NCI-H524 treated with DMSO at 0.1 percent for 48 hours (cell line): Measurements from ENCODE around the gene EIPR1.
"Not testable (repeated sequence)": the region's sequence is repeated elsewhere in the genome, so short reads cannot be mapped to it uniquely, and the experiment has no call there.

Experiments
- DNase-seq: peaks from one replicate; lab custom pipeline; 2025; lab: John Stamatoyannopoulos, UW

EIPR1 gene

DNA sequence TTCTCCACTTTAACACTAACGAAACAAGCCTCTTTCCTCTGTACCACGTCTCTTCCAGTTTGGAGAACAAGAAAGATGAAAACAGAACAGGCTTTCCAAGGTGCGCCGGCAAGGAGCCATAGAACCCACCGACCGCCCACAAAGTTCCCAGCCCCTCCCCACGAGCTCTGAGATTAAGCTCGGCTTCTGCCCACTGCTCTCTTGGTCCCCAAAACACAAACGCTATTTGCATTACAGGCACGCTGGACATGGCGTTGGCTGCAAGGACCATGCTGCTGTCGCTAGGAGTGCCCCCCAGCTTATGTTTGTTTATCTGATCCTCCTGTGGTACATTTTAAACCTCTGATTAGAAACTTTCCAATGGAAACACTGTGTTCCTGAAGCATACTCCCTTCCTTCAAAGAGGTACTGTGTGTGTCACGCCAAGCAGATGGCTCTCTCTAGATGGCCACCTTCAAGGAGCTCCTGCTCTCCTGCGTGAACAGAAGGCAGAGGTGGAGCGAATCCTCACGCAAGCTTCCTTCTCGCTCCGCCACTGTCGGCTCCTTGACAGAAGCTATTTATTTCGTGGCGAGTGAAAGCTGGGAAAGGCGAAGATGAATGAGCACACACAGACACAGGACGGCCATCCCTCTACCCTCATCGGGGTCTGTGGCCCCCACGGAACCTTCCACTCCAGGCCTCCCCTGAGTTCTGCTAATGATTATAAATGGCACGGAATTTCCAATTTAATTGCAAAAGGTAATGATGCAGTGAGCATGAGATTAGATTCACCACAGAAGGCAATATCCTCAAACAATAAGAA lies 166.2 kb downstream of the EIPR1 start:
- peak; percentile 31 for DNase-seq

DNA sequence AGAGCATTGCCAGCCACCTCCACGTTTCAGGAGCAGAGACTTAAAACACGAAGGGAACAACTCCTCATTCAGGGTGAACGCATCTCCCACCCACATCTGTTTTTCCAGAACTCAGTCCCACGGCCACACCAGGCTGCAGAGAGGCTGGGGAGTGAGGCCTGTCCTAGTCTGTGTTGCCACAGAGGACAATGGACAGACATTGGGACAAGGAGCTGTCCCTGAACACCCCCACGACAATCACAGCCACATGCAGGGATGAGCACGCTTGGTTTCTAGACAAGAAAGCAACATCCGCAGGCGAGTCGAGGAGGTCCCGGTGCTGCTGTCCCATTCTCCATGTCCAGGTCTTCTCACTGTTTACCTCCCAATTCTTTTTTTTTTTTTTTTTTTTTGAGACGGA lies 167.4 kb downstream of the EIPR1 start:
- DNase-seq: no peak

GRCh38 chr2:3209258-3209657 lies 168.4 kb downstream of the EIPR1 start:
- no peak for DNase-seq

- DNase-seq: no peak
Measured at GRCh38 chr2:3208591-3208990, 169.0 kb downstream of the EIPR1 start.

DNA sequence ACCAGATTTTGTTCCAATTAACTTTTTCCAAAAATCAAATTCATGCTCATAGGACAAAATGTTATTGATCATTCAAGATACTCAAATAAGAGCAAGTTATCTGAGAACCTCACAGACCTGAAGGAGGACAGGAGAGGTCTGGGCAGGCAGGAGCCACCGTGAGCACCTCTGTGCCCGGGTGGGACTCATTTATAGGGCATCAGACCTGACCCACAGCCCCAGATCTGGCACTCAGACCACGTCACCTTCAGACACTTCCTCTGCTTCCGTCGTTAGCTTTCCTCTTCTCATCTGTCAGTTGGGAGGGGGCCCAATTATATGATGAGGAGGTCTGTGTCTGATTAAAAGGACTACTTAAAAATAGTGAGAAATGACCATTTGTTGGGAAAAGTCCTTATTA lies 169.4 kb downstream of the EIPR1 start:
- DNase-seq: no peak

DNA sequence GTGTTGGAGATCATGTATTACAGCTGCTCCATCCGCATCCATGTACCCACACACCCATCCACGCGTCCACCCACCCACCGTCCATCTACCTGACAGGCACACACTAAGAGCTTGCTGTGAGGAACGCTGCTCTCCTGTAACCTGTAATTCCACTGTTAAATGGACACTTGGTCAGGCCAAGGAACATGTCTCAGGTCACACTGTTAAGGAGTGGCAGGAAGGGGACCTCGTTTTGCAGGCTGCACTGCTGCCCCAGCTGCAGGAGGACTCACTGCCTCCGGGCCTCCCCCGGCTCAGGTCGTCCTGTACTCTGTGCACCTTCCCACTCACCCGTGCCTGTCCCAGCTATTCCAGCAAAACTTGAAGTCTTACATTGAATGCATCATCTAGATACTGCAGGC lies 170.5 kb downstream of the EIPR1 start:
- no peak for DNase-seq

DNA sequence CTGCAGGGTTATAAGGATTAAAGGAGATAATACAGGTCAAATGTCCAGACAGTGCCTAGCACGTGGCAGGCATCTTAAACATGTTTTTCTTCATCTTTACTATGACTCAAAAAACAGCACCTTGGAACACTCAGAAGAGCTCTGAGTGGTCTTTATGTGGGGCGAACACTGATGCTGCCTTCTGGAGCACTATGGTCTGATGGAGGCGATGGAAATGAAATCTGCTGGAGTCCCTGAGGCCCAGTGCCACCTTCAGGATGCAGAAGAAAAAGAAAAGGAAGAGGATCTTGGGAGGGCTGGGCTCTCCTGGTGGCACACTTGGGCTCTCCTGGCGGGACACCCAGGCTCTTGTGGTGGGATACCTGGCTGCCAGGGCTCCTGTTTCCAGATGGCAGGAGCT lies 171.8 kb downstream of the EIPR1 start:
- DNase-seq: no peak

DNA sequence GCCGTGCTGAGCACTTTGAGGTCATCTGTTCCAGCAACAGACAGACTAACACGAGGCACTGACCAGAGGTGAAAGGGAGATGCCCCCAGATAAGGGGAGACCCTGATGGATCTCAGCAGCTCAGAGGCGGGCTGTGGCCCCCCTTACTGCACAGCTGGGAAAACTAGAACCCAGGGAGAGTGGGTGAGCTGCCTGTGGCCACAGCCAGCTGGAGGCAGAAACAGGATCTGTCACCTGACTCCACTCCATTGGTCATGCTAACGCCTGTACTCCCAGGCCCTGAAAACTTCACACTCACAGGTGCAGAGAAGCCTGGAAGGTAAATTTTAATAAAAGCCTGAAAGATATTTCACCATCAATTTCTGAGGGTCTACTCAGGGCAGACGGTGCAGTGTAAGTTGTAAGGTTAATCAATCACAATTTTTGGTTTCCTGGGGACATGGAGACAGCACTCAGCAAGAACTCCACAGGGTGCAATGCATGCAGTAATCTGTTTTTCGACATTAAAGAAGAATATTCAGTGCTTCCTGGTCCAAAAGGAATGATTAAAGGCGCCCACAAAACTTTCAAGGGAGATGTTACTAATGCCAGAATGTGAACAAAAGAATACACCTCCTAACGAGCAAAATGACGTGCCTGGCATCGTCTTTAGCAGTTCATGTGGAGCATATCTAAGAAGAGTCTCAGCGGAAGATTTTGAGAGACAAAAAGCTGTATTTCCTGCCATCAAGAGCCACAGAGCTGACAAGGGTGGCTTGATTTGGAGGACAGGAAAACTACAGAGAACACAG lies 173.4 kb downstream of the EIPR1 start:
- no peak for DNase-seq

GRCh38 chr2:3203497-3204019 lies 174.1 kb downstream of the EIPR1 start:
- no peak for DNase-seq

- no peak for DNase-seq
Measured at GRCh38 chr2:3202926-3203325, 174.7 kb downstream of the EIPR1 start.

DNA sequence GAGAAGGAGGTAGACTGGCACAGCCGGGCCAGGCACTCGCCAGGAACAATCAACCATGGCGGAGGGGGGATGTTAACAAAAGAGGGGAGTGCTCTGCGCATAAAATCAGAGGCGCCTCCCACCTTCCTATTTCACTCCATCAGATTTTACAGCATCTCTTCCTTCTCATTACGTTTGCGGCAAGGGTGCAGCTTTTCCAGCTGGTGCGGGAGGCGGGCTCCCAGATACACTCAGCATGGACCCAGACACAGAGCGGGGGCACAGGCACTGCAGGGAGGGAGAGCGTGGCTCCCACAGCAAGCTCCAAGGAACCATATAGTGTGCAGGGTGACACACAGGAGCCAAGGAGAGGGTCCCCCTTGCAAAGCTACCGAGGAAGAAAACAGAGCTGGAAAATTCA lies 176.3 kb downstream of the EIPR1 start:
- DNase-seq: no peak

DNA sequence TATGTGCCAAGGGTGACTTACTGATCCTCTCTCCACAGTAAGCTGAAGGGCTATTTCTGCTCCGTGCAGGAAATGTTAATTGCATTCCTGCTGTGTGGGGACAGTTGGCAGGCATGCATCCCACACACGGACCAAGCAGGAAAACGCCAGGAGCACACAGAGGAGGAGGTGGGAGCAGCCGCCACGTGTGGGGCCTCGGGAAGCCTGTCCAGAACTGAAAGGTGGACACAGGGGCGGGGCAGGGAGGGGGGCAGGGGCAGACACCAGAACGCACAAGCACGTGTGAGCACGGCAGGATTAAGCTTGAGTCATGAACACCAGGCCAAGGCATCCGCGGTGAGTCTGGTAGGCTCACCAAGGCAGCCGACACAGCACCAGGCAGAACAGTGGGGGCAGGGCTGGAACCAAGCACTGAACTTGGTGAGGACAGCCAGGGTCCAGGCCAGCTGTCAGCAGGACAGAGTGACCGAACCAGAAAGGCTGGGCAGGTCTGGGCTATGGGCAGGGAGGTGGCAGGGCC lies 177.1 kb downstream of the EIPR1 start:
- DNase-seq: no peak

- no peak for DNase-seq
Measured at GRCh38 chr2:3199627-3200345, 177.8 kb downstream of the EIPR1 start.

- DNase-seq: not testable (repeated sequence)
Measured at GRCh38 chr2:3198671-3199192, 178.9 kb downstream of the EIPR1 start.

DNA sequence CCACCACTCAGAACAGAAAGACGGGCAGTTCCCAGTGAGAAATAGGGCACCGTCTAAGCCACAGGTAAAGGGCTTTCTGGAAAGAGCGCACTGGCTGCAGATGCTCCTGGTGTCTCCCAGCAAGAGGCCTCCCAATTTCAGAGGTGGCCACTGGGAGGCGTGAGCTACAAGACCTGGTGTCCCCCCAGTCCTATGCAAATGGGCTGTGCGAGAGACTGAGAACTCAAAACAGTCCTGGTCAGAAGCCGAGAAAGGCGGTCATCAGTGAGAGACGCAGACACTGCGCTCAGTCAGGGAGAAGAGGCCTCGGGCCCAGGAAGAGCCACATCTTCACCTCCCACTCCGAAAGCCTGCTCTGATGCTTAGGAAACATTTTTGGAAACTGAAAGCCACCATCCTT lies 179.5 kb downstream of the EIPR1 start:
- DNase-seq: no peak

DNA sequence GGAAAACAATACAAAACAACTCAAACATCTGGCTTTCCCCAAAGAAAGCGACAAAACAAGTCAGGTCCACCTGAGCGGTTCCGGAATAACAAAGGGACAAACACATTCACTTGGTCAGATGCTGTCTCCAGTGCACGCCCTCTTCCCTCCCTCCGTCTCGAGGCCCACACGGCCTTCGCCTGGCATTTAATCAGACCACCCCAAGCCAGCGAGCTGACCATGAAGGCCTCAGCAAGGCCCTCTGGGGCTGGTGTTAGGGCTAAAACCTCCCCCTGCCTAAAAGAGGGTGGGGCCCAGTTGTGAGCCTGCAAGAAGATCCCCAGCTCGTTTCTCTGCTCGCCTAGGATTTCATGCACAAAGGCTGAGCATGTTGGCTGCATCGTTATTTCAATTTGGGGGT lies 180.3 kb downstream of the EIPR1 start:
- DNase-seq: no peak

- DNase-seq: no peak
Measured at GRCh38 chr2:3196716-3197115, 180.9 kb downstream of the EIPR1 start.

DNA sequence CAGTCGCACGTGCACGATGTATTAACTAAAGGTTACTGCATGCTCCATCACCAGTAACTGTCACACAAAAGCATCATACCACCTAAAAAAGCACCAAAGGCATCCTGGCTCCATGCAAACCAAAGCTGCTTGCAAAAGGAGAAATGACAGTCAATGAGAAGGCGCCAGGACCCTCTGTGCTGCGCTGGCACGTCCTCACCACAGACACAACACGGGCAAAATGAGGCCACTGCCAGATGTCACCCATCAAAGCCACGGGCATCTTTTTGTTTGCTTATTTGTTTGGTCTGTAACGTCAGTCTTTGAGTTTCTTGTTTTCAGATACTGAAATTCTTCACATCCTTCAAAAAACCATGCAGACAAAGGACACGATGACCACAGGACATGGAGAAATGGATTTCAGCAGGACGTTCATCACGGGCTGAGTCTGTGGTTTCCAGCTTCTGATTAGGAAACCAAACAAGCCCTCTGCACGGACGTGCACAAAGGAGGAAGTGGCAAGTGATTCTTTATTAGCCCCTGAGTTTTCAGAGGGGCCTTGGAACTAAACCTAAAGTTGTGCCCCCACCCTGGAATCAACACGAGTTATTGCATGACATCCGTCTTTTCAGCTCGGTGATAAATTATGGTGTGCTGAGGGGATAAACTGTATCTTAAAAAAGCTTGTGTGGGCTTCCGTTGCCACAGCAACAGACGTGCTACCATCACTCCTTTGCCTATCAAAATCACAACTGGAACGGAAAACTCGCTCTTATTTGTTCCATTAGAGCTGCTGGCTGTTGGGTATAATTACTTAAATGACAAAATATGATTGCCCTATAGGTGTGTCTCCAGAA lies 181.8 kb downstream of the EIPR1 start:
- DNase-seq: no peak

DNA sequence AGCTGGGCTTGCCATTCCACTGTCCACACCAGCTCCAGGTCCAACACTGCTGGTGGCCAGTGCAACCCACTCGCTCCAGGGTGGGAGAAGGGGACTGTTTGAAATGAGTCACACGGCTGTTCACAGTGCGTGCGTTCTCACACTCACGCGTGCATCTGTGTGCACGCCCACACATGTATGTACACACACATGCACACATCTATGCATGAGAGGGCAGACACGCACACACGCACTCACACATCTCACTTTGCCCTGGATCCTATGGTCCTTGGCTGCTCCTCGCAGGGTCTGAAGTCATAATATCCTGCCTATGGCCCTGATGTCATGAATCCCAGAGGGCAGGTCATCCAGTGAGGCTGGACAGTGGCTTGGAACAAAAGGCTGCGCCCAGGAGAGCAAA lies 182.8 kb downstream of the EIPR1 start:
- no peak for DNase-seq

DNA sequence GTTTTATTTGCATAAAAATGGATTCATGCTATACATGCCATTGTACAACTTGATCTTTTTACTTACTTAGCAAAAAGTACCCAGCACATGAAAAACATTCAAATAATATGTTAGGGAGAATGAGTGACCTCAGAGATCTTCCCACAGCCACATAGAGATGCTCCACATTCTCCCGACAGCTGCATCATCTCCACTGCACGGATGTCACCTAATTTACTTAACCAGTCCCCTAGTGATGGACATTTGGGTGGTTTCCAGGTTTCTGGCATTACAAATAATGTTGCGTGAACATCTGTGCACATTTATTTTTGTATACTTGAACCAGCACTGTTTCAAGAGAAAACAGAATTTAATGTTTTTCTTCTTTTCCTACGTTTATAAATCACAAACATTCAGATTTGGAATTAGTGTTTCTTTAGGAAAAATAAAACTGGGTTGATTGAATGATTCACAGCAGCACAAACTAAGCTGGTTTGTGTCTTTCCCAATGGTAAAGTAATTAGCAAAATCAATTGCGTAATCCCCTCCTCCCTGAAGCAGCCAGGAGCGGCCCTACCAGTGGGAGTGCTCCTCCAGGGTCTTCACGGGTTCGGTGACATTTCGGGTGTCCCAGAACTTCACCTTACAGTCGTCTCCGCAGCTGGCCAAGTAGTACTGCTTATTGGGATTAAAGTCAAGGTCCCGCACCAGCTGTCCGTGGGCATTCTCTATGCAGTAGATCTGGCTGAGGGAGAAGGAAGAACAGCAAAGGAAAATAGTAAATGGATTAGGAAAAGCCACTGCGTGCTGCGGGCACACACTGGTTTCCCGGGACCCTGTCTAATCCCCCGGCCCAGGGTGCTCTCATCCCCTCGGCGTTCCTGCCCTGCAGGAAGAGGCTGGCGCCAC lies 183.9 kb downstream of the EIPR1 start:
- DNase-seq: no peak
